GM19035 (cell line): ENCODE results near the gene SAT2.

Experiments
- ATAC-seq: cut with Tn5 transposase; IDR thresholded peaks from one replicate; pipeline ENCODE4 v1.9.1; 2021; ENCODE audit not compliant: unreplicated experiment

The SAT2 gene

DNA sequence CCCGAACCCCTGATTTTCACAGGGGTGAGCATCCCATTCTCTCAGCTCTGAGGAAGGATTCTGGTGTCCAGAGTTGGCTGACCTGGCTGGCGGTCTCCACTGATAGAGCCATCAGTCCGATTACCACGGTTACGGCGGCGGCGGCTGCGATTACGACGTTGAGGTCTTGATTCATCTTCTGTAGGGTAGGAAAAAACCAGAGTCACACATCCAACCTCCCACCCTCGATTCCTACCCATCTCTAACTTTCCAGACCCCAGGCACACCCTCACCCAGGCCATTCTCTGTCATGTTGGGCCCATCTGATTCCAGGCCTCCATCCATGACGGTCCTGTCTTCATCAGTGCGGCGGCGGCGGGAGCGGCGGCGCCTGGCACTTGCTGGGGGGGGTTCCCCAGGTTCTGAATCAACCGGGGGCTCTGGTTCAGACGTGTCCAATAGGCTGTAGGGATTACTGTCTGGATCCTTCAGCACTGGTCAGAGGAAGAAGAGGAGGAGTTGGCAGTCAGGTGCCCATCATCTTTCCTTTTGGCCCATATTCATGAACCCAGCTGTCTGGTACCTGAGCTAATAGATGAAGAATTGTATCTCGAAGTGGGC, 35.1 kb downstream of the SAT2 start:
- ATAC-seq: no peak

- ATAC-seq: no peak
These were observed 36.0 kb downstream of the SAT2 start for GRCh38 chr17:7591596-7591995.

GRCh38 chr17:7590743-7591142, 36.9 kb downstream of the SAT2 start:
- no peak for ATAC-seq

GRCh38 chr17:7589891-7590691, 37.5 kb downstream of the SAT2 start, which contains the start of gene SOX15:
TSS of gene SOX15 (minus strand) at chr17:7590094. CDS start at chr17:7589676, 418 bp downstream.
- ATAC-seq: no peak

- ATAC-seq: no peak
These were observed 38.3 kb downstream of the SAT2 start for GRCh38 chr17:7589204-7589868.

GRCh38 chr17:7588553-7589203, 38.9 kb downstream of the SAT2 start:
- ATAC-seq: no peak

GRCh38 chr17:7587420-7588151, 40.0 kb downstream of the SAT2 start:
- ATAC-seq: no peak

DNA sequence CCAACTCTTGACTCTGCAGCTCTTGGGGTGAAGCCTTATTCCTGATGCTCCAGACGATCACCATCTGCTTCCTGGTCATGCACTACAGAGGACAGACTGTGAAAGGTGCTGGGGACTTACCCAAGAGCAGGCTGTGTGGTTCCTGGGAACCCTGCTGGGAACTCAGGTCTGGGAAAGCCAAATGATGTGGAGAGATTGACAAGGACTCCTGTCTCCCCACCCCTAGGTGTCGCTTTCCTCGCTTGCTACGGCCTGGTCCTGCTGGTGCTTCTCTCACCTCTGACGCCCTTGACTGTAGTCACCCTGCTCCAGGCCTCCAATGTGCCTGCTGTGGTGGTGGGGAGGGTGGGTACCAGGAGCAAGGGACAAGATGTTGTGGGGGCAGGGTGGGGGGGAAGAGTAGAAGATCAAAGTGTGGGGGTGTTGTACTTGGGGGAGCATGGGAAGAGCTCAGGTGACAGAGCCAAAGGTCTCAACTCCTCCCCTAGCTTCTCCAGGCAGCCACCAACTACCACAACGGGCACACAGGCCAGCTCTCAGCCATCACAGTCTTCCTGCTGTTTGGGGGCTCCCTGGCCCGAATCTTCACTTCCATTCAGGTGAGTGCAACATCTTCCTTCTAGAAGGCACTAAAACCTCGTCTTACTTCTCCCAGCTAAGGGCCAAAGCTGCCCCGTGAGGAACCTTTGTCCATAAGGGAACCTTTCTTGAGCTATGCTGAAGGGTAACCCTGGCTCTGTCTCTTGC, 40.8 kb downstream of the SAT2 start:
- no peak for ATAC-seq

DNA sequence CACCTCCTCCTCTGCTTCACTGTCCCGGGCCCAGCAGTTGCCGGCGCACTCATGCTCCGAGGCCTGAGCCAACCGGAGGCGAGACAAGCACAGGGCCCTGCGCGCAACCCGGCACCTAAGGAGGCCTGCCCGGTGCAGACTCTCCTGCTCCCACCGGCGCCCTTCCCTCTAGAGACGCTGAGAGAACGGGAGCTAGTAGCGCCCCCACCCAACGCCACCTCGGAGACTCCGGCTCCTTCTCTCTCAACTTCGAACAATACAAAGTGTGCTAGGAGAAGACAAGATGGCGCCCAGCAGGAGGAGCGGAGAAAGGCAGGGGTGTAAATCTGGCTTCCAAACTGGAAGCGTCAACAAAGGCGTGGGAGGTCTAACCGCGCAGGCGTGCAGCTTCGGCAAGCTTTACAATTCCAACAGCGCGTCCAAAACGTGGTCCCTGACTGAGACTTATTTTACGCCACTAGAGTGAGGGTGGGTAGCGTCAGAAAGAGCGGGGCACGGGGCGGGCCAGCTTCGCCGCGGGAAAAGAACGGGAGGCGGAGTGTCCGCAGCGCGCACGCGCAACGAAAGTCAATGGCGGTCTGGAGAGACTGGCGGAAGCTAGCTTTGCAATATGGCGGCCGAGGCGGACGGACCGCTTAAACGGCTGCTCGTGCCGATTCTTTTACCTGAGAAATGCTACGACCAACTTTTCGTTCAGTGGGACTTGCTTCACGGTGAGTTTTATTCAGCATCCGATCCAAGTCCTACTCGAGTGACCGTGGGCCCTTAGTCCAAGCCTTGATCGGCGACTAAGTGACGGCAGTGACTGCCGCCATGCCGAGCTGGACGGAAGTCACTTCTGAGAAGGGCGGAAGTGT, 44.1 kb downstream of the SAT2 start, which contains the start of gene MPDU1:
Gene MPDU1 (plus strand): TSS at position 600 of the 857 bp plus-strand sequence. CDS start 11 bp downstream, at position 611.
- peak; percentile 77 for ATAC-seq

DNA sequence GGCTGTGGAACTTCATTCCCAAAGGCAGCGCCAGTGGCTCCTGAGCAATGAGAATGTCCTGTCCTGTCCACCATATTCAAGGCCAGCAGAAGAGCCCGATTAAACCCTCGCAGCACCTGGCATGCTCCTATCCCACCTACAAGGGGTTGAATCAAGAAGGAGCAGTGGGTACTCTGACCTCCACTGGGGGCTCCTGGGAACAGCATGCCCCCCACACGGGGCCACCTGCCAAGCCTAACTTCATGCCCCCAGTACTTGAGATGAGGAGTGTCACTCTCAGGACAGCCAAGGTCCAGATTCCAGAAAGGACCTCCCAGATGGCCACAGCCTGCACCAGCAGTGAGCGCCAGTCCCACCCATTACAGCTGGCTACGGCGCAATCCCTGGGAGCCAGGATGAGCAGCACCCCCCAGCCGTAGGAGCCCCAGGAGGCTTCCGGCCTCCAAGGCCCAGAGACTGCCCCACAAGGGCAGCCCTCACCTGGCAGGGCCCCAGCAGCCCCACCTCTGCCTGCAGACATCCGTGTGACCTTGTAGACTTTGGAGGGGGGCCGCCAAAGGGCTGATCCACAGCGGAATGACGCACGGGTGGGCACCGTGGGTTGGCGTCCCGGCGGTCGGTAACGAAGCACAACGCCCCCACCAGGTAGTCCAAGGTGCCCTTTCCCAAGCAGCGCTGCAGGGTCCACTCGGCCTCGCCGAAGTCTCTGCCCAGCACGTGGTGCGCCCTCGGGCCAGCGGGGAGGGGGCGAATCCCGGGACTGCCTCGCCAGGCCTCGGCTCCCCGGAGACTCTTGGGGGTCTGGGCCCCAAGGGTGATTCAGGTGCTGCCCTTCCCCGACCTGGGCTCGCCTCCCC, 45.0 kb downstream of the SAT2 start:
- no peak for ATAC-seq

GRCh38 chr17:7580604-7581575, 46.7 kb downstream of the SAT2 start:
- no peak for ATAC-seq

DNA sequence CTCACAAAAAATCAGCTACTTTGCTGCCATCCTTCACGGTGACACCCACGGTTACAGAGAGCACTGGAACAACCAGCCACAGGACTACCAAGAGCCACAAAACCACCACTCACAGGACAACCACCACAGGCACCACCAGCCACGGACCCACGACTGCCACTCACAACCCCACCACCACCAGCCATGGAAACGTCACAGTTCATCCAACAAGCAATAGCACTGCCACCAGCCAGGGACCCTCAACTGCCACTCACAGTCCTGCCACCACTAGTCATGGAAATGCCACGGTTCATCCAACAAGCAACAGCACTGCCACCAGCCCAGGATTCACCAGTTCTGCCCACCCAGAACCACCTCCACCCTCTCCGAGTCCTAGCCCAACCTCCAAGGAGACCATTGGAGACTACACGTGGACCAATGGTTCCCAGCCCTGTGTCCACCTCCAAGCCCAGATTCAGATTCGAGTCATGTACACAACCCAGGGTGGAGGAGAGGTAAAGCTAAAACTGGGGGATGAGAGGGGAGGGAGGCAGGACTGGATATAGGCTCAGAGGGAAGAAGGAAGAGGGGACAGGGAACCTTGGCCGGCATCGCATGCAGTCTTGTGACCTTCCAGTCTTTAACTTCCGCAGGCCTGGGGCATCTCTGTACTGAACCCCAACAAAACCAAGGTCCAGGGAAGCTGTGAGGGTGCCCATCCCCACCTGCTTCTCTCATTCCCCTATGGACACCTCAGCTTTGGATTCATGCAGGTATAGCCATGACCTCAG, 47.6 kb downstream of the SAT2 start:
- no peak for ATAC-seq

DNA sequence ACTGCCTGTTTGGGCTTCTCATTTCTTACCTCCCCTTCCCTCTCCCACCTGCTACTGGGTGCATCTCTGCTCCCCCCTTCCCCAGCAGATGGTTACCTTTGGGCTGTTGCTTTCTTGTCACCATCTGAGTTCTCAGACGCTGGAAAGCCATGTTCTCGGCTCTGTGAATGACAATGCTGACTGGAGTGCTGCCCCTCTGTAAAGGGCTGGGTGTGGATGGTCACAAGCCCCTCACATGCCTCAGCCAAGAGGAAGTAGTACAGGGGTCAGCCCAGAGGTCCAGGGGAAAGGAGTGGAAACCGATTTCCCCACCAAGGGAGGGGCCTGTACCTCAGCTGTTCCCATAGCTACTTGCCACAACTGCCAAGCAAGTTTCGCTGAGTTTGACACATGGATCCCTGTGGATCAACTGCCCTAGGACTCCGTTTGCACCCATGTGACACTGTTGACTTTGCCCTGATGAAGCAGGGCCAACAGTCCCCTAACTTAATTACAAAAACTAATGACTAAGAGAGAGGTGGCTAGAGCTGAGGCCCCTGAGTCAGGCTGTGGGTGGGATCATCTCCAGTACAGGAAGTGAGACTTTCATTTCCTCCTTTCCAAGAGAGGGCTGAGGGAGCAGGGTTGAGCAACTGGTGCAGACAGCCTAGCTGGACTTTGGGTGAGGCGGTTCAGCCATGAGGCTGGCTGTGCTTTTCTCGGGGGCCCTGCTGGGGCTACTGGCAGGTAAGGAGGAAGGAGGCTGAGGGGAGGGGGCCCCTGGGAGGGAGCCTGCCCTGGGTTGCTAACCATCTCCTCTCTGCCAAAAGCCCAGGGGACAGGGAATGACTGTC, 48.4 kb downstream of the SAT2 start, which contains the start of gene CD68:
Gene CD68 (plus strand): TSS at position 638 of the 833 bp plus-strand sequence. CDS start 40 bp downstream, at position 678.
- peak; percentile 26 for ATAC-seq

- no peak for ATAC-seq
These were observed 50.1 kb downstream of the SAT2 start for GRCh38 chr17:7577327-7578199.
